ENCODE results near the gene RYR1. TPM values are rescaled to one million over a fixed set of nuclear protein-coding genes. Genes with fewer than 3 reads are reported as not detected.

Gene RYR1
- total and polyA plus RNA-seq, 2 of the 13 experiments (the other 11 are each of a cell fraction or from before 2014, with no cell fraction given): 0.03 TPM; not detected in 1

- no peaks in the 10 kb centered on the region for H3K4me1 ChIP-seq (ENCODE audit: insufficient read depth, low read length)
- CTCF ChIA-PET (ENCODE audit: low intra/inter-chr PET ratio, low total read pairs): no interaction called here
- intact Hi-C loops (cut with micrococcal nuclease; ENCODE audit: unreplicated experiment): loop anchor here (5.0 kb wide), 1 partner anchor 227 kb away; no protein-coding TSS in a partner anchor
- H3K4me3 ChIP-seq (replicated peaks in 1 of 3; ENCODE audit: insufficient read depth in 1 of 3, low read depth in 2 of 3, low read length in 3 of 3): no peak overlapping the region
- no peaks in the 10 kb centered on the region for H3K36me3 ChIP-seq (replicated peaks in 1 of 2; ENCODE audit: control insufficient read depth in 1 of 2, insufficient read depth in 2 of 2, low read length in 2 of 2)
- no TSS peak for BruUV-seq (replicated peaks)
- H3K4me2 ChIP-seq (ENCODE audit: low read depth, low read length): no peak overlapping the region
- no peak for DNase-seq (ENCODE audit: low spot score)
- H3K9me3 ChIP-seq (ENCODE audit: low read length): no peaks in the 10 kb centered on the region
- no peak for TF ChIP-seq ZFX (CRISPR knock-in tag; IDR thresholded peaks at IDR 0.05; ENCODE audit: low read depth)
- no peak for TF ChIP-seq ZFAT (CRISPR knock-in tag; conservative IDR thresholded peaks at IDR 0.05)
- TF ChIP-seq, protein P1, sequence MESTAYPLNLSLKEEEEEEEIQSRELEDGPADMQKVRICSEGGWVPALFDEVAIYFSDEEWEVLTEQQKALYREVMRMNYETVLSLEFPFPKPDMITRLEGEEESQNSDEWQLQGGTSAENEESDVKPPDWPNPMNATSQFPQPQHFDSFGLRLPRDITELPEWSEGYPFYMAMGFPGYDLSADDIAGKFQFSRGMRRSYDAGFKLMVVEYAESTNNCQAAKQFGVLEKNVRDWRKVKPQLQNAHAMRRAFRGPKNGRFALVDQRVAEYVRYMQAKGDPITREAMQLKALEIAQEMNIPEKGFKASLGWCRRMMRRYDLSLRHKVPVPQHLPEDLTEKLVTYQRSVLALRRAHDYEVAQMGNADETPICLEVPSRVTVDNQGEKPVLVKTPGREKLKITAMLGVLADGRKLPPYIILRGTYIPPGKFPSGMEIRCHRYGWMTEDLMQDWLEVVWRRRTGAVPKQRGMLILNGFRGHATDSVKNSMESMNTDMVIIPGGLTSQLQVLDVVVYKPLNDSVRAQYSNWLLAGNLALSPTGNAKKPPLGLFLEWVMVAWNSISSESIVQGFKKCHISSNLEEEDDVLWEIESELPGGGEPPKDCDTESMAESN (CRISPR knock-in tag; conservative IDR thresholded peaks at IDR 0.05): no peak
- ATAC-seq: no peak
- H4K20me1 ChIP-seq (ENCODE audit: insufficient read depth, low read length): no peaks in the 10 kb centered on the region
- H3K27ac ChIP-seq (ENCODE audit: extremely low read length, insufficient read depth, low read length): no peak overlapping the region
- H3K79me2 ChIP-seq (ENCODE audit: insufficient read depth, low read length): no peaks in the 10 kb centered on the region
- H3K9ac ChIP-seq (ENCODE audit: insufficient read depth, low read depth, low read length): no peak overlapping the region
- 100% methylated on average over 6 of the region's 6 CpGs for WGBS (ENCODE audit: low lambda C conversion rate)
- POLR2A ChIA-PET: no interaction called here
- in situ Hi-C loops (cut with HindIII; ENCODE audit: extremely low pct_ligation_motif_present, low pct_unique_long_range_greater_than_20kb): no loop called here
- FAIRE-seq: no peak
- H3K27me3 ChIP-seq (ENCODE audit: control insufficient read depth in 1 of 2, insufficient read depth in 2 of 2, low read length in 2 of 2): peaks cover 2 to 12% of the 10 kb centered on the region in 2 experiments; a peak in 3 of 5 replicates
- no peak overlapping the region for H2AFZ ChIP-seq (ENCODE audit: low read length)
Measured at GRCh38 chr19:38404858-38405257, 28.6 kb upstream of the RYR1 start.

DNA sequence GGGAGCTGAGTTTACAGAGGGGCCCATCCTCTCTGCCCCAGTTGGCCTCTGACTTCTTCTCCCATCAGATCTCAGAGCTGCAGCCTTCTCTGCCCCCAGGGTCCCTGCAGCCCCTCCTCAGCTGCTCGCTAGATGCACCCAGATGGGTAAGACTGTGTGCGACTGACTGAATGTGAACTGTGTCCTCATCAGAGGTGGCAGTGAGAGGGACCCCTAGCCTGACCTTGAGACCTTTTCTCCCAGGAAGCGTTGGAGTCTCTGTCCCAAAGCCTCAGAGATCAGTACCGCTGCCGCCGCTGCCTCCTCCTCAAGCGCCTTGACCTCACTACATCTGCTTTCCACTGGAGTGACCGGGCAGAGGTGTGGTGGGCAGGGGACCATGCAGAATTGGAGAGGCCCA lies 28.2 kb upstream of the RYR1 start:
- Histone ChIP-seq H3K27me3 (ENCODE audit: control insufficient read depth in 1 of 2, insufficient read depth in 2 of 2, low read length in 2 of 2) (peaks cover 2 to 9% of the 10 kb centered on the region in 2 experiments; a peak in 3 of 5 replicates), H3K27ac (ENCODE audit: extremely low read length, insufficient read depth, low read length) (no peak overlapping the region), H3K36me3 (replicated peaks in 1 of 2; ENCODE audit: control insufficient read depth in 1 of 2, insufficient read depth in 2 of 2, low read length in 2 of 2) (no peaks in the 10 kb centered on the region), H3K4me3 (replicated peaks in 1 of 3; ENCODE audit: insufficient read depth in 1 of 3, low read depth in 2 of 3, low read length in 3 of 3) (no peak overlapping the region), H3K9ac (ENCODE audit: insufficient read depth, low read depth, low read length) (no peak overlapping the region), H3K4me1 (ENCODE audit: insufficient read depth, low read length) (no peaks in the 10 kb centered on the region), H3K4me2 (ENCODE audit: low read depth, low read length) (no peak overlapping the region), H3K79me2 (ENCODE audit: insufficient read depth, low read length) (no peaks in the 10 kb centered on the region), H3K9me3 (ENCODE audit: low read length) (no peaks in the 10 kb centered on the region), H2AFZ (ENCODE audit: low read length) (no peak overlapping the region), H4K20me1 (ENCODE audit: insufficient read depth, low read length) (no peaks in the 10 kb centered on the region)
- ChIA-PET CTCF (ENCODE audit: low intra/inter-chr PET ratio, low total read pairs) (no interaction called here), POLR2A (no interaction called here)
- intact Hi-C loops (cut with micrococcal nuclease; ENCODE audit: unreplicated experiment) (no loop called here), in situ Hi-C loops (cut with HindIII; ENCODE audit: extremely low pct_ligation_motif_present, low pct_unique_long_range_greater_than_20kb) (no loop called here)
- BruUV-seq (replicated peaks): no TSS peak
- ATAC-seq (no peak), DNase-seq (ENCODE audit: low spot score) (no peak), FAIRE-seq (no peak)
- WGBS (ENCODE audit: low lambda C conversion rate): 96% methylated on average over 8 of the region's 8 CpGs
- no peak for TF ChIP-seq ZNF629 (CRISPR knock-in tag; conservative IDR thresholded peaks at IDR 0.05)
- no peak for TF ChIP-seq ZNF441 (CRISPR knock-in tag; IDR thresholded peaks at IDR 0.05; ENCODE audit: borderline replicate concordance)
- TF ChIP-seq, protein P2, sequence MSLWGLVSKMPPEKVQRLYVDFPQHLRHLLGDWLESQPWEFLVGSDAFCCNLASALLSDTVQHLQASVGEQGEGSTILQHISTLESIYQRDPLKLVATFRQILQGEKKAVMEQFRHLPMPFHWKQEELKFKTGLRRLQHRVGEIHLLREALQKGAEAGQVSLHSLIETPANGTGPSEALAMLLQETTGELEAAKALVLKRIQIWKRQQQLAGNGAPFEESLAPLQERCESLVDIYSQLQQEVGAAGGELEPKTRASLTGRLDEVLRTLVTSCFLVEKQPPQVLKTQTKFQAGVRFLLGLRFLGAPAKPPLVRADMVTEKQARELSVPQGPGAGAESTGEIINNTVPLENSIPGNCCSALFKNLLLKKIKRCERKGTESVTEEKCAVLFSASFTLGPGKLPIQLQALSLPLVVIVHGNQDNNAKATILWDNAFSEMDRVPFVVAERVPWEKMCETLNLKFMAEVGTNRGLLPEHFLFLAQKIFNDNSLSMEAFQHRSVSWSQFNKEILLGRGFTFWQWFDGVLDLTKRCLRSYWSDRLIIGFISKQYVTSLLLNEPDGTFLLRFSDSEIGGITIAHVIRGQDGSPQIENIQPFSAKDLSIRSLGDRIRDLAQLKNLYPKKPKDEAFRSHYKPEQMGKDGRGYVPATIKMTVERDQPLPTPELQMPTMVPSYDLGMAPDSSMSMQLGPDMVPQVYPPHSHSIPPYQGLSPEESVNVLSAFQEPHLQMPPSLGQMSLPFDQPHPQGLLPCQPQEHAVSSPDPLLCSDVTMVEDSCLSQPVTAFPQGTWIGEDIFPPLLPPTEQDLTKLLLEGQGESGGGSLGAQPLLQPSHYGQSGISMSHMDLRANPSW (CRISPR knock-in tag; IDR thresholded peaks at IDR 0.05; ENCODE audit: borderline replicate concordance): no peak
- no peak for TF ChIP-seq PAWR (CRISPR knock-in tag; IDR thresholded peaks at IDR 0.05; ENCODE audit: borderline replicate concordance)
- TF ChIP-seq LCORL (IDR thresholded peaks at IDR 0.05): no peak
- TF ChIP-seq LCORL (CRISPR knock-in tag; IDR thresholded peaks at IDR 0.05): no peak
- no peak for TF ChIP-seq HOXD1 (CRISPR knock-in tag; IDR thresholded peaks at IDR 0.05)
- no peak for TF ChIP-seq GMEB2 (CRISPR knock-in tag; IDR thresholded peaks at IDR 0.05; ENCODE audit: low read depth)
